A673 (cell line): Measurements from ENCODE around the gene PIEZO1.

ENCODE experiments used
- CTCF ChIP-seq: fragments of 300-800, 200-600 bp; sonication (generic); conservative IDR thresholded peaks from 2 replicates; pipeline ENCODE4 v1.5.1; 2017; ENCODE audit warnings: low read depth, mild to moderate bottlenecking, antibody characterized with exemption, low read length, moderate library complexity, mixed read lengths
- EZH2 ChIP-seq: fragments of 200-600 bp; sonication (generic); IDR thresholded peaks from 2 replicates; pipeline ENCODE4 v1.6.1; 2017; ENCODE audit warnings: borderline replicate concordance, low read depth, mild to moderate bottlenecking, mixed read lengths, antibody characterized with exemption, low read length; ENCODE audit not compliant: poor library complexity, severe bottlenecking

- TF ChIP-seq CTCF = no peak
- no peak for TF ChIP-seq EZH2
These were observed 22.1 kb downstream of the PIEZO1 start for GRCh38 chr16:88762941-88763340.
